Fibroblast of upper back skin (primary cell): ENCODE measurements around the gene SCYGR7.

Source experiments
- DNase-seq: peaks from one replicate; pipeline ENCODE4 v3.0.0-alpha.2; 2013

SCYGR7 gene

GRCh38 chr2:227759411-227760118 is 31.4 kb downstream of the SCYGR7 start:
- no peak for DNase-seq

GRCh38 chr2:227761740-227762476 is 33.8 kb downstream of the SCYGR7 start:
- no peak for DNase-seq

- no peak for DNase-seq
Observed at GRCh38 chr2:227765788-227766372, 37.7 kb downstream of the SCYGR7 start.

GRCh38 chr2:227766373-227766883 is 38.3 kb downstream of the SCYGR7 start:
- peak; percentile 72 for DNase-seq

GRCh38 chr2:227767830-227768229 is 39.7 kb downstream of the SCYGR7 start:
- DNase-seq = no peak

- DNase-seq = no peak
Observed at GRCh38 chr2:227772197-227772661, 44.1 kb downstream of the SCYGR7 start.

- peak; percentile 14 for DNase-seq
Observed at GRCh38 chr2:227772932-227773331, 44.8 kb downstream of the SCYGR7 start.

GRCh38 chr2:227774011-227774624 is 46.0 kb downstream of the SCYGR7 start:
- no peak for DNase-seq

- DNase-seq = no peak
Observed at GRCh38 chr2:227774895-227775842, 47.0 kb downstream of the SCYGR7 start.
